DND-41 (cell line): ENCODE results near the gene OPCML.

Experiments used
- CTCF ChIP-seq: IDR thresholded peaks from 2 replicates; pipeline ENCODE4 v1.5.1; 2012; ENCODE audit warnings: borderline replicate concordance, low read length, moderate library complexity, mild to moderate bottlenecking; ENCODE audit not compliant: poor library complexity, severe bottlenecking; ENCODE audit errors: extremely low read depth
- EZH2 ChIP-seq: IDR thresholded peaks from 3 replicates; pipeline ENCODE4 v1.6.1; 2012; ENCODE audit warnings: borderline replicate concordance, low read depth, mild to moderate bottlenecking, moderate library complexity, low read length, inconsistent platforms; ENCODE audit not compliant: severe bottlenecking

- TF ChIP-seq CTCF (no peak), EZH2 (no peak)
Observed at GRCh38 chr11:133545199-133545803, 13.0 kb upstream of the OPCML start.
